Stimulated activated naive CD8-positive, alpha-beta T cell treated with anti-CD3 and anti-CD28 coated beads, Interleukin-15, amount 100 ng/mL, for 72 hours (primary cell): ENCODE measurements around the gene CSMD2.
A peak's percentile ranks its signal among the peaks of the same experiment; 100 is the strongest.

ENCODE experiments used
- ATAC-seq: fragments of 150-1000 bp; cut with Tn5 transposase; 2 replicates; pipeline ENCODE4 v1.10.0; 2021; ENCODE audit warnings: mild to moderate bottlenecking, moderate library complexity
- DNase-seq, 2 donors: peaks; one replicate each; pipeline ENCODE4 v3.0.0; 2021 to 2022
- H3K27ac Mint-ChIP-seq, 2 donors: one replicate each; pipeline ENCODE4 v1.8.0; 2022; ENCODE audit warnings: mild to moderate bottlenecking in 2 of 2, mixed read lengths in 2 of 2, moderate library complexity in 2 of 2
- H3K27me3 Mint-ChIP-seq: one replicate; pipeline ENCODE4 v1.8.0; 2022; ENCODE audit warnings: mixed read lengths
- H3K4me1 Mint-ChIP-seq: one replicate; pipeline ENCODE4 v1.8.0; 2022; ENCODE audit warnings: mild to moderate bottlenecking, mixed read lengths
- H3K4me3 Mint-ChIP-seq, 2 donors: one replicate each; pipeline ENCODE4 v1.8.0; 2022; ENCODE audit warnings: mild to moderate bottlenecking in 2 of 2, mixed read lengths in 2 of 2, moderate library complexity in 1 of 2
- H3K9me3 Mint-ChIP-seq, 2 donors: one replicate each; pipeline ENCODE4 v1.8.0; 2022; ENCODE audit warnings: mixed read lengths in 2 of 2

CSMD2 gene

GRCh38 chr1:34166191-34166624, 1.2 kb upstream of the CSMD2 start:
- H3K4me3 Mint-ChIP-seq = no peak overlapping the region
- DNase-seq (no peak), ATAC-seq (no peak)
- no peaks in the 10 kb centered on the region for H3K9me3 Mint-ChIP-seq
- no peak overlapping the region for H3K27ac Mint-ChIP-seq
- H3K27me3 Mint-ChIP-seq = peaks cover 96% of the 10 kb centered on the region
- peaks cover 19% of the 10 kb centered on the region for H3K4me1 Mint-ChIP-seq

GRCh38 chr1:34165422-34165921, 442 bp upstream of the CSMD2 start:
- H3K9me3 Mint-ChIP-seq = no peaks in the 10 kb centered on the region

GRCh38 chr1:34163792-34164731, 968 bp downstream of the CSMD2 start:
- Mint-ChIP-seq H3K9me3 (no peaks in the 10 kb centered on the region), H3K4me3 (peak overlapping the region; percentile 71 to 80), H3K27me3 (peaks cover 90% of the 10 kb centered on the region), H3K4me1 (peaks cover 19% of the 10 kb centered on the region), H3K27ac (no peak overlapping the region)
- no peak for ATAC-seq
- peak in 1 of 2 donors; percentile 3 for DNase-seq

More at GRCh38 chr1:34165422-34165921, 442 bp upstream of the CSMD2 start:
- DNase-seq (no peak), ATAC-seq (no peak)
- H3K27me3 Mint-ChIP-seq = peaks cover 93% of the 10 kb centered on the region
- H3K4me3 Mint-ChIP-seq = no peak overlapping the region
- H3K4me1 Mint-ChIP-seq = peaks cover 19% of the 10 kb centered on the region
- no peak overlapping the region for H3K27ac Mint-ChIP-seq

GRCh38 chr1:34162852-34163766, 1.9 kb downstream of the CSMD2 start:
- Mint-ChIP-seq H3K9me3 (no peaks in the 10 kb centered on the region), H3K27me3 (peaks cover 87% of the 10 kb centered on the region), H3K4me1 (peaks cover 19% of the 10 kb centered on the region), H3K27ac (no peak overlapping the region), H3K4me3 (peak overlapping the region; percentile 71 to 80)
- peak; percentile 89 for ATAC-seq
- DNase-seq = peak; percentile 19 to 54

- Mint-ChIP-seq H3K27ac (no peak overlapping the region), H3K4me1 (no peaks in the 10 kb centered on the region), H3K9me3 (peaks cover 0 to 5% of the 10 kb centered on the region in 2 donors), H3K27me3 (peaks cover 60% of the 10 kb centered on the region), H3K4me3 (no peak overlapping the region)
- no peak for DNase-seq
- ATAC-seq = no peak
These were observed 8.3 kb downstream of the CSMD2 start for GRCh38 chr1:34156739-34157138.

GRCh38 chr1:34155860-34156259, 9.2 kb downstream of the CSMD2 start:
- no peak overlapping the region for H3K4me3 Mint-ChIP-seq
- H3K27me3 Mint-ChIP-seq = peaks cover 51% of the 10 kb centered on the region
- H3K4me1 Mint-ChIP-seq = no peaks in the 10 kb centered on the region

GRCh38 chr1:34153246-34153645, 11.8 kb downstream of the CSMD2 start:
- no peak for DNase-seq
- no peak overlapping the region for H3K27ac Mint-ChIP-seq
- no peak overlapping the region for H3K4me3 Mint-ChIP-seq
- H3K4me1 Mint-ChIP-seq = no peaks in the 10 kb centered on the region
- H3K27me3 Mint-ChIP-seq = peaks cover 40% of the 10 kb centered on the region
- no peak for ATAC-seq
- H3K9me3 Mint-ChIP-seq = peaks cover 0 to 5% of the 10 kb centered on the region in 2 donors

More at GRCh38 chr1:34155860-34156259, 9.2 kb downstream of the CSMD2 start:
- DNase-seq (no peak), ATAC-seq (no peak)
- Mint-ChIP-seq H3K9me3 (peaks cover 0 to 5% of the 10 kb centered on the region in 2 donors), H3K27ac (no peak overlapping the region)

- no peak overlapping the region for H3K4me3 Mint-ChIP-seq
- no peak overlapping the region for H3K27ac Mint-ChIP-seq
- DNase-seq (no peak), ATAC-seq (no peak)
- peaks cover 33% of the 10 kb centered on the region for H3K27me3 Mint-ChIP-seq
- no peaks in the 10 kb centered on the region for H3K4me1 Mint-ChIP-seq
- H3K9me3 Mint-ChIP-seq = no peaks in the 10 kb centered on the region
These were observed 15.5 kb downstream of the CSMD2 start for GRCh38 chr1:34149501-34149900.

GRCh38 chr1:34147301-34147700, 17.7 kb downstream of the CSMD2 start:
- Mint-ChIP-seq H3K9me3 (no peaks in the 10 kb centered on the region), H3K27ac (peak overlapping the region in 1 of 2 donors; percentile 0), H3K4me3 (no peak overlapping the region), H3K4me1 (no peaks in the 10 kb centered on the region), H3K27me3 (peaks cover 18% of the 10 kb centered on the region)
- ATAC-seq (no peak), DNase-seq (no peak)

- Mint-ChIP-seq H3K27me3 (peaks cover 22% of the 10 kb centered on the region), H3K4me3 (no peak overlapping the region), H3K9me3 (no peaks in the 10 kb centered on the region), H3K4me1 (no peaks in the 10 kb centered on the region), H3K27ac (no peak overlapping the region)
- no peak for DNase-seq
- no peak for ATAC-seq
These were observed 20.3 kb downstream of the CSMD2 start for GRCh38 chr1:34144766-34145165.

- no peak for DNase-seq
- H3K27ac Mint-ChIP-seq = no peak overlapping the region
- no peaks in the 10 kb centered on the region for H3K9me3 Mint-ChIP-seq
- no peak for ATAC-seq
- H3K27me3 Mint-ChIP-seq = peaks cover 16% of the 10 kb centered on the region
- no peaks in the 10 kb centered on the region for H3K4me1 Mint-ChIP-seq
- H3K4me3 Mint-ChIP-seq = no peak overlapping the region
These were observed 21.1 kb downstream of the CSMD2 start for GRCh38 chr1:34143975-34144374.

GRCh38 chr1:34140011-34140676, 24.9 kb downstream of the CSMD2 start:
- no peaks in the 10 kb centered on the region for H3K9me3 Mint-ChIP-seq
- no peak for ATAC-seq

GRCh38 chr1:34137411-34137810, 27.6 kb downstream of the CSMD2 start:
- no peak for ATAC-seq
- H3K27me3 Mint-ChIP-seq = peaks cover 7% of the 10 kb centered on the region
- peak overlapping the region in 1 of 2 donors; percentile 49 for H3K27ac Mint-ChIP-seq
- no peak overlapping the region for H3K4me3 Mint-ChIP-seq
- no peaks in the 10 kb centered on the region for H3K4me1 Mint-ChIP-seq
- no peaks in the 10 kb centered on the region for H3K9me3 Mint-ChIP-seq
- DNase-seq = no peak

More at GRCh38 chr1:34140011-34140676, 24.9 kb downstream of the CSMD2 start:
- Mint-ChIP-seq H3K27ac (no peak overlapping the region), H3K27me3 (peaks cover 7% of the 10 kb centered on the region), H3K4me3 (no peak overlapping the region), H3K4me1 (no peaks in the 10 kb centered on the region)
- no peak for DNase-seq

GRCh38 chr1:34132161-34132420, 32.9 kb downstream of the CSMD2 start:
- ATAC-seq (no peak), DNase-seq (no peak)
- Mint-ChIP-seq H3K4me3 (no peak overlapping the region), H3K4me1 (no peaks in the 10 kb centered on the region), H3K27ac (peak overlapping the region in 1 of 2 donors; percentile 21), H3K9me3 (no peaks in the 10 kb centered on the region), H3K27me3 (no peaks in the 10 kb centered on the region)
